Ectodermal cell (in vitro differentiated cells): ENCODE results near the gene INPP5B.

Source experiments
- H3K27ac ChIP-seq: 2 replicates; pipeline ENCODE4 v1.7.0; 2013; ENCODE audit warnings: mild to moderate bottlenecking, low read depth, low read length; ENCODE audit not compliant: insufficient read depth, poor library complexity, severe bottlenecking
- H3K27me3 ChIP-seq: 2 replicates; pipeline ENCODE4 v1.7.0; 2013; ENCODE audit warnings: mild to moderate bottlenecking, low read length; ENCODE audit not compliant: insufficient read depth, control insufficient read depth, poor library complexity, severe bottlenecking
- H3K36me3 ChIP-seq: one replicate; pipeline ENCODE4 v1.7.0; 2013; ENCODE audit warnings: low read length; ENCODE audit not compliant: control insufficient read depth, insufficient read depth
- H3K4me1 ChIP-seq: one replicate; pipeline ENCODE4 v1.7.0; 2013; ENCODE audit warnings: low read length; ENCODE audit not compliant: control insufficient read depth, insufficient read depth
- H3K4me3 ChIP-seq: 2 replicates; pipeline ENCODE4 v1.7.0; 2013; ENCODE audit warnings: low read depth, low read length, control low read depth; ENCODE audit not compliant: insufficient read depth
- H3K9me3 ChIP-seq: 2 replicates; pipeline ENCODE4 v1.7.0; 2013; ENCODE audit warnings: mild to moderate bottlenecking, low read length, moderate library complexity; ENCODE audit not compliant: control insufficient read depth
- WGBS, 2 experiments: methylation state at CpG; one replicate each; pipeline ENCODE4 v1.1.7; 2013; ENCODE audit warnings: missing lambda C conversion rate in 2 of 2; 5-methylcytosine and 5-hydroxymethylcytosine counted together

INPP5B gene

GRCh38 chr1:37858931-37859506 is 87.8 kb downstream of the INPP5B start:
- H3K36me3 ChIP-seq: peaks cover 8% of the 10 kb centered on the region
- peak overlapping the region; percentile 82 for H3K4me3 ChIP-seq
- H3K9me3 ChIP-seq: no peaks in the 10 kb centered on the region
- no peaks in the 10 kb centered on the region for H3K27me3 ChIP-seq
- 6% methylated on average over 21 of the region's 21 CpGs for WGBS, 2 experiments
- peak overlapping the region; percentile 67 for H3K27ac ChIP-seq
- no peaks in the 10 kb centered on the region for H3K4me1 ChIP-seq

- 87 to 97% methylated on average over 5 to 6 of the region's 6 CpGs for WGBS, 2 experiments
- Histone ChIP-seq H3K27me3 (no peaks in the 10 kb centered on the region), H3K4me1 (no peaks in the 10 kb centered on the region), H3K36me3 (peaks cover 8% of the 10 kb centered on the region), H3K27ac (no peak overlapping the region), H3K9me3 (no peaks in the 10 kb centered on the region), H3K4me3 (no peak overlapping the region)
These were observed 92.4 kb downstream of the INPP5B start for GRCh38 chr1:37854406-37854805.

GRCh38 chr1:37853157-37853556 is 93.7 kb downstream of the INPP5B start:
- peaks cover 8% of the 10 kb centered on the region for H3K36me3 ChIP-seq

GRCh38 chr1:37851782-37852210 is 95.1 kb downstream of the INPP5B start:
- Histone ChIP-seq H3K4me3 (no peak overlapping the region), H3K4me1 (no peaks in the 10 kb centered on the region), H3K36me3 (peaks cover 3% of the 10 kb centered on the region), H3K27me3 (no peaks in the 10 kb centered on the region), H3K9me3 (no peaks in the 10 kb centered on the region), H3K27ac (no peak overlapping the region)
- 90 to 96% methylated on average over 2 of the region's 2 CpGs for whole genome bisulfite sequencing, 2 experiments

More at GRCh38 chr1:37853157-37853556, 93.7 kb downstream of the INPP5B start:
- Histone ChIP-seq H3K9me3 (no peaks in the 10 kb centered on the region), H3K27ac (no peak overlapping the region), H3K27me3 (no peaks in the 10 kb centered on the region), H3K4me1 (no peaks in the 10 kb centered on the region), H3K4me3 (no peak overlapping the region)

- no peaks in the 10 kb centered on the region for H3K36me3 ChIP-seq
- no peak overlapping the region for H3K4me3 ChIP-seq
- H3K27me3 ChIP-seq: no peaks in the 10 kb centered on the region
These were observed 95.6 kb downstream of the INPP5B start for GRCh38 chr1:37851262-37851661.

GRCh38 chr1:37850352-37850955 is 96.4 kb downstream of the INPP5B start:
- Histone ChIP-seq H3K27me3 (no peaks in the 10 kb centered on the region), H3K27ac (no peak overlapping the region), H3K4me1 (no peaks in the 10 kb centered on the region), H3K4me3 (no peak overlapping the region), H3K9me3 (no peaks in the 10 kb centered on the region), H3K36me3 (no peaks in the 10 kb centered on the region)
- WGBS, 2 experiments: 93 to 96% methylated on average over 6 of the region's 6 CpGs

More at GRCh38 chr1:37851262-37851661, 95.6 kb downstream of the INPP5B start:
- Histone ChIP-seq H3K27ac (no peak overlapping the region), H3K9me3 (no peaks in the 10 kb centered on the region), H3K4me1 (no peaks in the 10 kb centered on the region)

- Histone ChIP-seq H3K4me1 (no peaks in the 10 kb centered on the region), H3K36me3 (no peaks in the 10 kb centered on the region)
- WGBS, 2 experiments: 96% methylated on average over 3 of the region's 3 CpGs
These were observed 97.4 kb downstream of the INPP5B start for GRCh38 chr1:37849480-37849879.

GRCh38 chr1:37846647-37847339 is 100.1 kb downstream of the INPP5B start:
- Histone ChIP-seq H3K9me3 (no peaks in the 10 kb centered on the region), H3K4me3 (no peak overlapping the region), H3K36me3 (no peaks in the 10 kb centered on the region), H3K27ac (no peak overlapping the region), H3K4me1 (no peaks in the 10 kb centered on the region), H3K27me3 (no peaks in the 10 kb centered on the region)
- WGBS, 2 experiments: 97 to 98% methylated on average over 4 of the region's 4 CpGs

More at GRCh38 chr1:37849480-37849879, 97.4 kb downstream of the INPP5B start:
- Histone ChIP-seq H3K9me3 (no peaks in the 10 kb centered on the region), H3K4me3 (no peak overlapping the region), H3K27me3 (no peaks in the 10 kb centered on the region), H3K27ac (no peak overlapping the region)

GRCh38 chr1:37845786-37846185 is 101.1 kb downstream of the INPP5B start:
- Histone ChIP-seq H3K27me3 (no peaks in the 10 kb centered on the region), H3K9me3 (no peaks in the 10 kb centered on the region), H3K36me3 (no peaks in the 10 kb centered on the region), H3K27ac (no peak overlapping the region), H3K4me3 (no peak overlapping the region), H3K4me1 (no peaks in the 10 kb centered on the region)
- 90 to 96% methylated on average over 3 of the region's 3 CpGs for WGBS, 2 experiments

GRCh38 chr1:37845049-37845646 is 101.7 kb downstream of the INPP5B start:
- H3K27me3 ChIP-seq: no peaks in the 10 kb centered on the region
- 94% methylated on average over 5 of the region's 5 CpGs for WGBS, 2 experiments
- H3K4me1 ChIP-seq: no peaks in the 10 kb centered on the region
- no peak overlapping the region for H3K27ac ChIP-seq
- H3K4me3 ChIP-seq: no peak overlapping the region
- no peaks in the 10 kb centered on the region for H3K9me3 ChIP-seq
- H3K36me3 ChIP-seq: no peaks in the 10 kb centered on the region
